Measurements from ENCODE around the gene SBK3.

DNA sequence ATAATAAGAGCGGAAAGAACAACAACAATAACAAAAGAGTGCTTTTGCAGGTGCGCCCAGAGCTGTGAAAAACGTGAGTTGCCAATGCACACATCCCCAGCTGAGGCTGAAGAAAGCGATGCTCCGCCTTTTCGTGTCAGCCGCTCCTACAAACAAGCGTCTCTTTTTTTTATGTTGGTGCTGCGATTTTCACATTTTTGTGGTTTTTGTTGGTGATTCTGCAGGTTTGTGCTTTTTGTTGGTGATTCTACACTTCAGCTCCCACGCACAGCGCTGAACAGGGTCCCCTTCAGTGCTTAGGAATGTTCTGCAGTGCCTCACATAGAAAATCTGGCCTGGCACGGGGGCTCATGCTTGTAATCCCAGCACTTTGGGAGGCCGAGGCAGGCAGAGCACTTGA lies 7.3 kb upstream of the SBK3 start:
- no peak for TF ChIP-seq POLR2A (IDR thresholded peaks at IDR 0.05; ENCODE audit: low read length)
- no peak for TF ChIP-seq GATA1 (IDR thresholded peaks at IDR 0.05; ENCODE audit: low read depth, low read length)
